Mesendoderm (in vitro differentiated cells): ENCODE data around the gene CABP4.

Experiments
- DNase-seq: peaks from one replicate; pipeline ENCODE4 v3.0.0; 2013
- H2AK5ac ChIP-seq: 2 replicates; pipeline ENCODE4 v1.6.1; 2013; ENCODE audit warnings: low read length, inconsistent platforms
- H2BK120ac ChIP-seq: 2 replicates; pipeline ENCODE4 v1.6.1; 2013; ENCODE audit warnings: low read depth, mild to moderate bottlenecking, low read length, moderate library complexity, mixed read lengths
- H2BK15ac ChIP-seq: replicated peaks from 2 replicates; pipeline ENCODE4 v1.6.1; 2013; ENCODE audit warnings: low read depth, mild to moderate bottlenecking, moderate library complexity
- H2BK5ac ChIP-seq: 2 replicates; pipeline ENCODE4 v1.6.1; 2013; ENCODE audit warnings: low read length, inconsistent platforms
- H3K18ac ChIP-seq: 2 replicates; pipeline ENCODE4 v1.6.1; 2013; ENCODE audit warnings: mild to moderate bottlenecking, low read length, mixed read lengths
- H3K23ac ChIP-seq: one replicate; pipeline ENCODE4 v1.6.1; 2013; ENCODE audit warnings: low read length
- H3K27ac ChIP-seq: 2 replicates; pipeline ENCODE4 v1.5.1; 2013; ENCODE audit warnings: low read depth, mild to moderate bottlenecking, inconsistent platforms, low read length, moderate library complexity
- H3K27me3 ChIP-seq: 2 replicates; pipeline ENCODE4 v1.6.1; 2013; ENCODE audit warnings: low read length, control low read depth, mild to moderate bottlenecking, inconsistent platforms; ENCODE audit not compliant: insufficient read depth, poor library complexity
- H3K36me3 ChIP-seq: 2 replicates; pipeline ENCODE4 v1.6.1; 2013; ENCODE audit warnings: low read length, inconsistent platforms; ENCODE audit not compliant: control insufficient read depth, insufficient read depth
- H3K4ac ChIP-seq: one replicate; pipeline ENCODE4 v1.6.1; 2013; ENCODE audit warnings: low read depth, mild to moderate bottlenecking, low read length, moderate library complexity
- H3K4me1 ChIP-seq: 2 replicates; pipeline ENCODE4 v1.6.1; 2013; ENCODE audit warnings: low read depth, low read length, inconsistent platforms; ENCODE audit not compliant: control insufficient read depth
- H3K4me2 ChIP-seq: 2 replicates; pipeline ENCODE4 v1.6.1; 2013; ENCODE audit warnings: low read length
- H3K4me3 ChIP-seq: 2 replicates; pipeline ENCODE4 v1.5.1; 2013; ENCODE audit warnings: mild to moderate bottlenecking, low read length
- H3K56ac ChIP-seq: one replicate; pipeline ENCODE4 v1.6.1; 2013; ENCODE audit warnings: low read length
- H3K79me1 ChIP-seq: 2 replicates; pipeline ENCODE4 v1.6.1; 2013; ENCODE audit warnings: low read length, inconsistent platforms
- H3K79me2 ChIP-seq: 2 replicates; pipeline ENCODE4 v1.6.1; 2013; ENCODE audit warnings: mild to moderate bottlenecking, low read length; ENCODE audit not compliant: control insufficient read depth, insufficient read depth
- H3K9ac ChIP-seq: 2 replicates; pipeline ENCODE4 v1.6.1; 2013; ENCODE audit warnings: low read length, inconsistent platforms
- H4K5ac ChIP-seq: one replicate; pipeline ENCODE4 v1.6.1; 2013; ENCODE audit warnings: low read length
- H4K8ac ChIP-seq: one replicate; pipeline ENCODE4 v1.6.1; 2013; ENCODE audit warnings: low read depth, mild to moderate bottlenecking, control low read depth, low read length, moderate library complexity
- WGBS: extraction: QIAGEN DNeasy Blood & Tissue Kit; methylation state at CpG from one replicate; pipeline ENCODE4 v1.1.7; 2013; ENCODE audit warnings: low lambda C conversion rate, missing lambda C conversion rate; ENCODE audit not compliant: insufficient coverage; ENCODE audit errors: extremely low coverage; 5-methylcytosine and 5-hydroxymethylcytosine counted together

The CABP4 gene

GRCh38 chr11:67411785-67412152, 43.4 kb upstream of the CABP4 start:
- H2BK120ac ChIP-seq = no peak overlapping the region
- H3K27me3 ChIP-seq = no peaks in the 10 kb centered on the region
- H4K5ac ChIP-seq = no peak overlapping the region
- no peak overlapping the region for H4K8ac ChIP-seq
- no peak overlapping the region for H2BK5ac ChIP-seq
- no peaks in the 10 kb centered on the region for H3K4me1 ChIP-seq
- WGBS = no CpG with 5 or more reads among the region's 7 CpGs
- no peak overlapping the region for H2BK15ac ChIP-seq
- no peak overlapping the region for H2AK5ac ChIP-seq
- no peaks in the 10 kb centered on the region for H3K36me3 ChIP-seq
- no peak overlapping the region for H3K27ac ChIP-seq
- no peaks in the 10 kb centered on the region for H3K79me1 ChIP-seq
- no peak overlapping the region for H3K4ac ChIP-seq
- DNase-seq = no peak
- no peak overlapping the region for H3K4me3 ChIP-seq
- peak overlapping the region; percentile 25 for H3K56ac ChIP-seq
- H3K18ac ChIP-seq = no peak overlapping the region
- no peak overlapping the region for H3K4me2 ChIP-seq
- no peak overlapping the region for H3K23ac ChIP-seq
- H3K79me2 ChIP-seq = no peaks in the 10 kb centered on the region
- no peak overlapping the region for H3K9ac ChIP-seq

- Histone ChIP-seq H3K56ac (no peak overlapping the region), H3K23ac (no peak overlapping the region), H4K5ac (no peak overlapping the region), H2AK5ac (no peak overlapping the region), H3K79me1 (no peaks in the 10 kb centered on the region), H3K18ac (no peak overlapping the region), H3K4me3 (no peak overlapping the region), H3K9ac (no peak overlapping the region), H3K36me3 (no peaks in the 10 kb centered on the region), H3K27ac (no peak overlapping the region), H2BK5ac (no peak overlapping the region), H3K4me1 (no peaks in the 10 kb centered on the region), H2BK15ac (no peak overlapping the region), H2BK120ac (no peak overlapping the region), H3K4ac (no peak overlapping the region), H3K27me3 (no peaks in the 10 kb centered on the region), H4K8ac (no peak overlapping the region), H3K79me2 (no peaks in the 10 kb centered on the region), H3K4me2 (no peak overlapping the region)
- WGBS = no CpG with 5 or more reads among the region's 9 CpGs
- DNase-seq = no peak
Measured at GRCh38 chr11:67412495-67413179, 42.5 kb upstream of the CABP4 start.

GRCh38 chr11:67413266-67413849, 41.8 kb upstream of the CABP4 start:
- H4K8ac ChIP-seq = no peak overlapping the region
- H3K4me1 ChIP-seq = no peaks in the 10 kb centered on the region
- no peak overlapping the region for H3K9ac ChIP-seq
- H2AK5ac ChIP-seq = no peak overlapping the region
- H2BK120ac ChIP-seq = no peak overlapping the region
- no peak overlapping the region for H3K56ac ChIP-seq
- H2BK15ac ChIP-seq = no peak overlapping the region
- no CpG with 5 or more reads among the region's 2 CpGs for WGBS
- no peak overlapping the region for H3K27ac ChIP-seq
- H2BK5ac ChIP-seq = no peak overlapping the region
- no peaks in the 10 kb centered on the region for H3K27me3 ChIP-seq
- no peaks in the 10 kb centered on the region for H3K79me2 ChIP-seq
- no peak for DNase-seq
- H3K79me1 ChIP-seq = no peaks in the 10 kb centered on the region
- no peaks in the 10 kb centered on the region for H3K36me3 ChIP-seq
- H3K23ac ChIP-seq = no peak overlapping the region
- H3K18ac ChIP-seq = no peak overlapping the region
- no peak overlapping the region for H3K4me3 ChIP-seq
- H3K4ac ChIP-seq = no peak overlapping the region
- H4K5ac ChIP-seq = no peak overlapping the region
- no peak overlapping the region for H3K4me2 ChIP-seq

- Histone ChIP-seq H3K27me3 (no peaks in the 10 kb centered on the region), H2BK120ac (no peak within 1 kb of the TSS), H3K36me3 (no peaks in the 10 kb centered on the region), H3K23ac (no peak within 1 kb of the TSS), H3K4me3 (no peak within 1 kb of the TSS), H3K79me2 (no peaks in the 10 kb centered on the region), H2AK5ac (no peak within 1 kb of the TSS), H3K9ac (peak within 1 kb of the TSS; percentile 32), H3K4me2 (peak within 1 kb of the TSS; percentile 28), H3K18ac (peak within 1 kb of the TSS; percentile 52), H4K8ac (no peak within 1 kb of the TSS), H3K79me1 (no peaks in the 10 kb centered on the region), H3K4ac (no peak within 1 kb of the TSS), H2BK15ac (no peak within 1 kb of the TSS), H2BK5ac (no peak within 1 kb of the TSS), H4K5ac (no peak within 1 kb of the TSS), H3K56ac (peak within 1 kb of the TSS; percentile 45), H3K4me1 (no peaks in the 10 kb centered on the region), H3K27ac (no peak within 1 kb of the TSS)
- WGBS = no CpG with 5 or more reads among the region's 67 CpGs
- peak; percentile 45 for DNase-seq
Measured at GRCh38 chr11:67415501-67416304, 39.5 kb upstream of the CABP4 start, which contains the start of gene CARNS1. Gene CARNS1, plus strand, starts transcription at chr11:67415678. Its CDS starts 522 bp downstream, at chr11:67416200.

GRCh38 chr11:67416416-67417335, 38.5 kb upstream of the CABP4 start:
- no peak overlapping the region for H3K4ac ChIP-seq
- no peaks in the 10 kb centered on the region for H3K27me3 ChIP-seq
- DNase-seq = peak; percentile 28
- H2BK120ac ChIP-seq = no peak overlapping the region
- H3K4me1 ChIP-seq = no peaks in the 10 kb centered on the region
- H3K4me2 ChIP-seq = no peak overlapping the region
- no peak overlapping the region for H2AK5ac ChIP-seq
- H3K9ac ChIP-seq = no peak overlapping the region
- no peaks in the 10 kb centered on the region for H3K36me3 ChIP-seq
- H3K79me2 ChIP-seq = no peaks in the 10 kb centered on the region
- no peak overlapping the region for H3K18ac ChIP-seq
- no peaks in the 10 kb centered on the region for H3K79me1 ChIP-seq
- no peak overlapping the region for H3K27ac ChIP-seq
- no CpG with 5 or more reads among the region's 21 CpGs for WGBS
- no peak overlapping the region for H2BK15ac ChIP-seq
- H2BK5ac ChIP-seq = no peak overlapping the region
- H3K4me3 ChIP-seq = no peak overlapping the region
- no peak overlapping the region for H3K23ac ChIP-seq
- no peak overlapping the region for H4K5ac ChIP-seq
- no peak overlapping the region for H3K56ac ChIP-seq
- no peak overlapping the region for H4K8ac ChIP-seq
